Glomerular visceral epithelial cell (primary cell): ENCODE measurements around the gene AP2B1.

Experiments used
- DNase-seq: peaks from one replicate; pipeline ENCODE4 v3.0.0-alpha.2; 2016; ENCODE audit errors: extremely low spot score

AP2B1 gene

GRCh38 chr17:35729405-35729833, 142.3 kb downstream of the AP2B1 start:
- DNase-seq, result no peak

- no peak for DNase-seq
These were observed 143.4 kb downstream of the AP2B1 start for GRCh38 chr17:35730400-35731005.

GRCh38 chr17:35731239-35731916, 144.3 kb downstream of the AP2B1 start, which contains the start of gene RASL10B:
Gene RASL10B (plus strand): TSS chr17:35731639. CDS start chr17:35735185, 3,546 bp downstream.
- peak; percentile 51 for DNase-seq

- no peak for DNase-seq
These were observed 145.0 kb downstream of the AP2B1 start for GRCh38 chr17:35731917-35732805.

- no peak for DNase-seq
These were observed 145.6 kb downstream of the AP2B1 start for GRCh38 chr17:35732806-35733136.

GRCh38 chr17:35733366-35733765, 146.2 kb downstream of the AP2B1 start:
- DNase-seq, result peak; percentile 49

GRCh38 chr17:35734396-35734795, 147.3 kb downstream of the AP2B1 start:
- no peak for DNase-seq

GRCh38 chr17:35735036-35735805, 148.1 kb downstream of the AP2B1 start:
- DNase-seq, result no peak

GRCh38 chr17:35736236-35736635, 149.1 kb downstream of the AP2B1 start:
- no peak for DNase-seq

- no peak for DNase-seq
These were observed 151.5 kb downstream of the AP2B1 start for GRCh38 chr17:35738519-35739133.

GRCh38 chr17:35740216-35740615, 153.1 kb downstream of the AP2B1 start:
- DNase-seq, result no peak

GRCh38 chr17:35740997-35741931, 154.1 kb downstream of the AP2B1 start:
- DNase-seq, result no peak

GRCh38 chr17:35742496-35742895, 155.4 kb downstream of the AP2B1 start:
- DNase-seq, result no peak

- DNase-seq, result no peak
These were observed 155.9 kb downstream of the AP2B1 start for GRCh38 chr17:35742896-35743477.

- DNase-seq, result peak; percentile 44
These were observed 156.7 kb downstream of the AP2B1 start for GRCh38 chr17:35743626-35744328.

GRCh38 chr17:35744830-35745229, 157.7 kb downstream of the AP2B1 start:
- no peak for DNase-seq

- DNase-seq, result no peak
These were observed 158.1 kb downstream of the AP2B1 start for GRCh38 chr17:35745246-35745645.

- no peak for DNase-seq
These were observed 158.7 kb downstream of the AP2B1 start for GRCh38 chr17:35745749-35746320.

- DNase-seq, result peak; percentile 77
These were observed 160.5 kb downstream of the AP2B1 start for GRCh38 chr17:35747540-35748017.
